Glutamatergic neuron (in vitro differentiated cells): Measurements from ENCODE around the gene HDAC4. TPM values are rescaled to one million over a fixed set of nuclear protein-coding genes. Genes with fewer than 3 reads are reported as not detected.

Source experiments
- DNase-seq: peaks from one replicate; pipeline ENCODE4 v3.0.0; 2022
- H3K27ac Mint-ChIP-seq: one replicate; pipeline ENCODE4 v1.8.0; 2020; ENCODE audit warnings: mild to moderate bottlenecking, mixed read lengths, inconsistent platforms; ENCODE audit not compliant: unreplicated experiment
- H3K27me3 Mint-ChIP-seq: one replicate; pipeline ENCODE4 v1.8.0; 2020; ENCODE audit warnings: mild to moderate bottlenecking, moderate library complexity, mixed read lengths, inconsistent platforms; ENCODE audit not compliant: unreplicated experiment
- H3K36me3 Mint-ChIP-seq: one replicate; pipeline ENCODE4 v1.8.0; 2020; ENCODE audit warnings: mild to moderate bottlenecking, mixed read lengths, inconsistent platforms; ENCODE audit not compliant: unreplicated experiment
- H3K4me1 Mint-ChIP-seq: one replicate; pipeline ENCODE4 v1.8.0; 2020; ENCODE audit warnings: mild to moderate bottlenecking, low read depth, mixed read lengths, inconsistent platforms; ENCODE audit not compliant: unreplicated experiment
- H3K4me3 Mint-ChIP-seq: one replicate; pipeline ENCODE4 v1.8.0; 2020; ENCODE audit warnings: mild to moderate bottlenecking, mixed read lengths, inconsistent platforms; ENCODE audit not compliant: unreplicated experiment
- H3K9me3 Mint-ChIP-seq: one replicate; pipeline ENCODE4 v1.8.0; 2020; ENCODE audit warnings: mild to moderate bottlenecking, moderate library complexity, mixed read lengths, inconsistent platforms; ENCODE audit not compliant: unreplicated experiment
- CTCF ChIP-seq: fragments of 200-600 bp; sonication (generic); IDR thresholded peaks from one replicate; pipeline ENCODE4 v1.5.0; 2021; ENCODE audit not compliant: partially characterized antibody, unreplicated experiment
- total RNA-seq: library from RNA; stranded (reverse); fragmentation: NEBNext Ultra II Directional; extraction: Animal tissue kit (Norgen Biotek cat#: 25700); gene quantifications from one replicate; pipeline ENCODE4 v1.2.1, GENCODE V29; 2021; ENCODE audit not compliant: unreplicated experiment

The HDAC4 gene
- total RNA-seq, 1 donor from 2014 or later = 90.6 TPM

- DNase-seq = no peak
- Mint-ChIP-seq H3K4me1 (peaks cover 47% of the 10 kb centered on the region), H3K9me3 (peaks cover 16% of the 10 kb centered on the region), H3K27me3 (peaks cover 8% of the 10 kb centered on the region), H3K27ac (no peak overlapping the region), H3K4me3 (peak overlapping the region; percentile 14), H3K36me3 (peaks cover 4% of the 10 kb centered on the region)
- no peak for TF ChIP-seq CTCF
Observed at GRCh38 chr2:239393941-239394340, 6.9 kb downstream of the HDAC4 start.

- H3K27ac Mint-ChIP-seq = peak overlapping the region; percentile 64
- peak; percentile 18 for DNase-seq
- H3K27me3 Mint-ChIP-seq = peaks cover 6% of the 10 kb centered on the region
- TF ChIP-seq CTCF = no peak
- H3K9me3 Mint-ChIP-seq = peaks cover 11% of the 10 kb centered on the region
- peaks cover 46% of the 10 kb centered on the region for H3K4me1 Mint-ChIP-seq
- peaks cover 4% of the 10 kb centered on the region for H3K36me3 Mint-ChIP-seq
- peak overlapping the region; percentile 64 for H3K4me3 Mint-ChIP-seq
Observed at GRCh38 chr2:239393388-239393940, 7.4 kb downstream of the HDAC4 start.

GRCh38 chr2:239392688-239393387, 8.0 kb downstream of the HDAC4 start:
- TF ChIP-seq CTCF = no peak
- peaks cover 4% of the 10 kb centered on the region for H3K36me3 Mint-ChIP-seq
- H3K9me3 Mint-ChIP-seq = peaks cover 5% of the 10 kb centered on the region
- H3K27ac Mint-ChIP-seq = peak overlapping the region; percentile 64
- peak; percentile 4 for DNase-seq
- H3K4me3 Mint-ChIP-seq = peak overlapping the region; percentile 11
- H3K27me3 Mint-ChIP-seq = peaks cover 3% of the 10 kb centered on the region
- H3K4me1 Mint-ChIP-seq = peaks cover 39% of the 10 kb centered on the region

- H3K27ac Mint-ChIP-seq = no peak overlapping the region
- H3K9me3 Mint-ChIP-seq = peaks cover 5% of the 10 kb centered on the region
- no peak for TF ChIP-seq CTCF
- H3K27me3 Mint-ChIP-seq = peaks cover 3% of the 10 kb centered on the region
- H3K36me3 Mint-ChIP-seq = peaks cover 4% of the 10 kb centered on the region
- H3K4me3 Mint-ChIP-seq = no peak overlapping the region
- H3K4me1 Mint-ChIP-seq = peaks cover 31% of the 10 kb centered on the region
- peak; percentile 10 for DNase-seq
Observed at GRCh38 chr2:239392072-239392357, 8.8 kb downstream of the HDAC4 start.

GRCh38 chr2:239391286-239392071, 9.3 kb downstream of the HDAC4 start:
- no peak for TF ChIP-seq CTCF
- Mint-ChIP-seq H3K4me1 (peaks cover 27% of the 10 kb centered on the region), H3K9me3 (peaks cover 1% of the 10 kb centered on the region), H3K4me3 (peak overlapping the region; percentile 12), H3K27me3 (peaks cover 6% of the 10 kb centered on the region), H3K36me3 (peaks cover 4% of the 10 kb centered on the region), H3K27ac (no peak overlapping the region)
- peak; percentile 16 for DNase-seq
